Measurements from ENCODE around the gene CXorf38. TPM values are rescaled to one million over a fixed set of nuclear protein-coding genes. Genes with fewer than 3 reads are reported as not detected.

The CXorf38 gene
- total and polyA plus RNA-seq, 2 experiments from 2014 or later, result 6.5 to 8.8 TPM

DNA sequence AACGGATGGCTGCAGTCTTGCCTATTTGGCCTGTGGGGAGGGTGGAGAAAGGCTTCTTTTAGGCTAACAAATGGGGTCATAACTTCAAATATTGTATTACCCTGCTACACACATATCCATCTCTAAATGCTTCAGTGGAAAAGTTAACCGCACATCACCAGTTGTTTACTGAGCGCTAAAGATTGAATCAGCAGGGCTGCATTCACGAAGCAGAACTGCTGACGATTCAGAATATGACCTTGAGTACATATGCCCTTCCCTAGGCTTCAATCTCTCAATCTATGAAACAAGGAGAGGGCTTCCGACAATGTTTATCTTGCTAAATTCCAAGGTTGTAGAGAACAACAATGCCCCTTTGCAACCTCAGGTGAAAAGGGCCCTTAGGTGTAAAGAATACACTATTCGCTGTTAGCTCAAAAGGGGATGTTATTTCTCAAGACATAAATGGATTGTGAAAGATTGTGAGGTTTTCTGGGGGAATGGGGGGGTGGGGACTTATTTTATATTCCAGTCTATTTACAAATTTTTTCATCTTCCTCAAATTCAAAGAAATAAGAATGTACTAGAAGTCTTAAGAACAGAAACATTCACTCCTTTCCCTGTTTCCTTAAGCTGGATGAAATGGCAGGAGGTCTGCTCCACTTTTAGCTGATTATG, 69.2 kb downstream of the CXorf38 start:
- no peaks in the 10 kb centered on the region for H3K27me3 Mint-ChIP-seq (ENCODE audit: insufficient read depth, low read depth, poor library complexity)

More for the DNA sequence above, 69.2 kb downstream of the CXorf38 start:
- TF ChIP-seq EZH2 (IDR thresholded peaks at IDR 0.05; ENCODE audit: low read depth, unreplicated experiment) (no peak), ZNF331 (CRISPR knock-in tag; IDR thresholded peaks at IDR 0.05; ENCODE audit: low read depth) (no peak), REST (IDR thresholded peaks at IDR 0.05; ENCODE audit: unreplicated experiment) (no peak), POLR2AphosphoS5 (IDR thresholded peaks at IDR 0.05; ENCODE audit: low read depth) (no peak), JUNB (IDR thresholded peaks at IDR 0.05; ENCODE audit: unreplicated experiment) (no peak), ZNF462 (CRISPR knock-in tag; IDR thresholded peaks at IDR 0.05) (no peak), ETS1 (IDR thresholded peaks at IDR 0.05) (no peak), EZH2phosphoT487 (IDR thresholded peaks at IDR 0.05; ENCODE audit: unreplicated experiment) (no peak), ZNF114 (CRISPR knock-in tag; IDR thresholded peaks at IDR 0.05) (no peak), STAT1 (IDR thresholded peaks at IDR 0.05; ENCODE audit: unreplicated experiment) (no peak), CREB1 (CRISPR knock-in tag; IDR thresholded peaks at IDR 0.05; ENCODE audit: low read depth) (no peak), NANOG (IDR thresholded peaks at IDR 0.05; ENCODE audit: borderline replicate concordance) (no peak)
- TF ChIP-seq, protein P1, sequence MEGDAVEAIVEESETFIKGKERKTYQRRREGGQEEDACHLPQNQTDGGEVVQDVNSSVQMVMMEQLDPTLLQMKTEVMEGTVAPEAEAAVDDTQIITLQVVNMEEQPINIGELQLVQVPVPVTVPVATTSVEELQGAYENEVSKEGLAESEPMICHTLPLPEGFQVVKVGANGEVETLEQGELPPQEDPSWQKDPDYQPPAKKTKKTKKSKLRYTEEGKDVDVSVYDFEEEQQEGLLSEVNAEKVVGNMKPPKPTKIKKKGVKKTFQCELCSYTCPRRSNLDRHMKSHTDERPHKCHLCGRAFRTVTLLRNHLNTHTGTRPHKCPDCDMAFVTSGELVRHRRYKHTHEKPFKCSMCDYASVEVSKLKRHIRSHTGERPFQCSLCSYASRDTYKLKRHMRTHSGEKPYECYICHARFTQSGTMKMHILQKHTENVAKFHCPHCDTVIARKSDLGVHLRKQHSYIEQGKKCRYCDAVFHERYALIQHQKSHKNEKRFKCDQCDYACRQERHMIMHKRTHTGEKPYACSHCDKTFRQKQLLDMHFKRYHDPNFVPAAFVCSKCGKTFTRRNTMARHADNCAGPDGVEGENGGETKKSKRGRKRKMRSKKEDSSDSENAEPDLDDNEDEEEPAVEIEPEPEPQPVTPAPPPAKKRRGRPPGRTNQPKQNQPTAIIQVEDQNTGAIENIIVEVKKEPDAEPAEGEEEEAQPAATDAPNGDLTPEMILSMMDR (conservative IDR thresholded peaks at IDR 0.05; ENCODE audit: low read depth in 2 of 2), result no peak
- Mint-ChIP-seq H3K27ac (no peak overlapping the region), H3K9me3 (no peaks in the 10 kb centered on the region), H3K4me1 (peaks cover 6% of the 10 kb centered on the region; the same call in 1 of the 3 replicates), H3K36me3 (ENCODE audit: low read depth) (no peaks in the 10 kb centered on the region), H3K4me3 (no peak overlapping the region)
- ATAC-seq, result no peak
- Histone ChIP-seq H4K20me1 (replicated peaks; ENCODE audit: insufficient read depth) (no peaks in the 10 kb centered on the region; the same call in 1 of the 2 replicates), H3F3A (replicated peaks; ENCODE audit: low read depth) (no peaks in the 10 kb centered on the region), H2AFZ (no peak overlapping the region), H3K27ac (ENCODE audit: low read depth) (no peak overlapping the region), H3K4me3 (no peak overlapping the region), H3K4me2 (no peak overlapping the region), H3K36me3 (ENCODE audit: insufficient read depth) (no peaks in the 10 kb centered on the region), H3K27me3 (ENCODE audit: insufficient read depth) (no peaks in the 10 kb centered on the region), H3K4me1 (ENCODE audit: insufficient read depth) (no peaks in the 10 kb centered on the region), H3K9me2 (ENCODE audit: insufficient read depth) (no peaks in the 10 kb centered on the region), H3K79me2 (replicated peaks; ENCODE audit: insufficient read depth) (peaks cover 20% of the 10 kb centered on the region)
- no peak for DNase-seq (ENCODE audit: low spot score)

Measured in GM23338 (cell line).